Spleen (tissue), 7 donors: Measurements from ENCODE around the gene CANX.

Experiments
- POLR2A ChIP-seq, 3 donors: fragments of 450-650 bp; IDR thresholded peaks; one replicate each; pipeline ENCODE4 v1.5.1; 2017; ENCODE audit warnings: antibody characterized with exemption in 3 of 3, mild to moderate bottlenecking in 1 of 3
- POLR2AphosphoS5 ChIP-seq, 3 donors: sonication (generic); formaldehyde crosslinking; IDR thresholded peaks; one replicate each; pipeline ENCODE4 v1.5.1; 2017; ENCODE audit warnings: antibody characterized with exemption in 3 of 3
- TF ChIP-seq, protein P1 (sequence below), 11 experiments: fragments of 200-600 bp in 7 of 11; fragments of 450-650 bp in 4 of 11; sonication (generic) in 4 of 11; IDR thresholded peaks in 8 of 11; conservative IDR thresholded peaks in 3 of 11; 1 replicate in 7 of 11; 2 replicates in 4 of 11; pipeline versions ENCODE4 v1.4.0 to v1.8.0; 2016 to 2021; ENCODE audit warnings: antibody characterized with exemption in 11 of 11, inconsistent platforms in 4 of 11, mild to moderate bottlenecking in 1 of 11
- donor health status: DM: no; HTN: no; CAD: no; lungs with moderate emphysema.
- donor health status: DM: no; HTN: no; CAD: no.
- donor health status: DM: no; HTN: no; CAD: no.

DNA sequence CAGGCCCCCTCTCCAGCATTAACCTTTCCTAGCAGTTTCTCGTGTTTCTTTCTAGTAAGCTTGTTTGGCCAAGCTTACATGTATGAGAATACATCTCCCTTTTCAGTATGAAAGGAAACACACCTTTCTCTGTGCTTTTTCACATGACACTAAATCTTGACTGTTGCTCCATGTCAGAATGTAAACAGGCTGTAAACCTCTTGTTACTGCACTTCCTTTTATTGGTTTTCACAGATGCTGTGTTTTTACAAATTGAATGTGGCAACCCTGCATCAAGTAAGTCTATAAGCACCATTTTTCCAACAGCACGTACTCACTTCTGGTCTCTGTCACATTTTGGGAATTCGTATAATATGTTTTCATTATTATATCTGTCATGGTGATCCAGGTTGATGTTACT lies 2.2 kb upstream of the CANX start:
- TF ChIP-seq, protein P1, sequence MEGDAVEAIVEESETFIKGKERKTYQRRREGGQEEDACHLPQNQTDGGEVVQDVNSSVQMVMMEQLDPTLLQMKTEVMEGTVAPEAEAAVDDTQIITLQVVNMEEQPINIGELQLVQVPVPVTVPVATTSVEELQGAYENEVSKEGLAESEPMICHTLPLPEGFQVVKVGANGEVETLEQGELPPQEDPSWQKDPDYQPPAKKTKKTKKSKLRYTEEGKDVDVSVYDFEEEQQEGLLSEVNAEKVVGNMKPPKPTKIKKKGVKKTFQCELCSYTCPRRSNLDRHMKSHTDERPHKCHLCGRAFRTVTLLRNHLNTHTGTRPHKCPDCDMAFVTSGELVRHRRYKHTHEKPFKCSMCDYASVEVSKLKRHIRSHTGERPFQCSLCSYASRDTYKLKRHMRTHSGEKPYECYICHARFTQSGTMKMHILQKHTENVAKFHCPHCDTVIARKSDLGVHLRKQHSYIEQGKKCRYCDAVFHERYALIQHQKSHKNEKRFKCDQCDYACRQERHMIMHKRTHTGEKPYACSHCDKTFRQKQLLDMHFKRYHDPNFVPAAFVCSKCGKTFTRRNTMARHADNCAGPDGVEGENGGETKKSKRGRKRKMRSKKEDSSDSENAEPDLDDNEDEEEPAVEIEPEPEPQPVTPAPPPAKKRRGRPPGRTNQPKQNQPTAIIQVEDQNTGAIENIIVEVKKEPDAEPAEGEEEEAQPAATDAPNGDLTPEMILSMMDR (IDR thresholded peaks at IDR 0.05 in 8 of 11, conservative IDR thresholded peaks at IDR 0.05 in 3 of 11) = no peak
- TF ChIP-seq POLR2A (IDR thresholded peaks at IDR 0.05) = no peak
- TF ChIP-seq POLR2AphosphoS5 (IDR thresholded peaks at IDR 0.05) = no peak
